GM21515 (cell line): ENCODE data around the gene MGA.

Experiments used
- ATAC-seq: cut with Tn5 transposase; IDR thresholded peaks from one replicate; pipeline ENCODE4 v1.9.1; 2021; ENCODE audit not compliant: unreplicated experiment

The MGA gene

GRCh38 chr15:41804916-41805666, 144.9 kb downstream of the MGA start:
- no peak for ATAC-seq

GRCh38 chr15:41805711-41806110, 145.5 kb downstream of the MGA start:
- ATAC-seq = no peak

GRCh38 chr15:41806291-41807181, 146.3 kb downstream of the MGA start:
- no peak for ATAC-seq

GRCh38 chr15:41809121-41809520, 148.9 kb downstream of the MGA start:
- ATAC-seq = no peak

GRCh38 chr15:41809526-41810220, 149.5 kb downstream of the MGA start:
- ATAC-seq = no peak

- ATAC-seq = no peak
Measured at GRCh38 chr15:41810651-41811431, 150.6 kb downstream of the MGA start.

GRCh38 chr15:41811432-41812195, 151.4 kb downstream of the MGA start:
- peak; percentile 50 for ATAC-seq

- ATAC-seq = no peak
Measured at GRCh38 chr15:41812820-41813375, 152.7 kb downstream of the MGA start.

- no peak for ATAC-seq
Measured at GRCh38 chr15:41813426-41813825, 153.2 kb downstream of the MGA start.

GRCh38 chr15:41814534-41814933, 154.3 kb downstream of the MGA start:
- ATAC-seq = no peak

- no peak for ATAC-seq
Measured at GRCh38 chr15:41816788-41817187, 156.6 kb downstream of the MGA start.

- no peak for ATAC-seq
Measured at GRCh38 chr15:41817327-41817726, 157.1 kb downstream of the MGA start.

GRCh38 chr15:41817781-41818180, 157.6 kb downstream of the MGA start:
- no peak for ATAC-seq

GRCh38 chr15:41819455-41820050, 159.3 kb downstream of the MGA start:
- no peak for ATAC-seq

- ATAC-seq = no peak
Measured at GRCh38 chr15:41820791-41821423, 160.7 kb downstream of the MGA start.

GRCh38 chr15:41821831-41822230, 161.6 kb downstream of the MGA start:
- no peak for ATAC-seq

GRCh38 chr15:41822471-41822870, 162.3 kb downstream of the MGA start:
- ATAC-seq = no peak
